ENCODE data around the gene DPRX.

DPRX gene, protein sequence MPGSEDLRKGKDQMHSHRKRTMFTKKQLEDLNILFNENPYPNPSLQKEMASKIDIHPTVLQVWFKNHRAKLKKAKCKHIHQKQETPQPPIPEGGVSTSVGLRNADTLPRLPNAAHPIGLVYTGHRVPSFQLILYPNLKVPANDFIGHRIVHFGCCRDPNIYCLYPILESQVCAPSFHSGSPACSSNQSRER

GRCh38 chr19:53631949-53632407 is at the start of gene DPRX:
DPRX (plus strand) TSS chr19:53631999; CDS start chr19:53632107, 108 bp downstream.
- DNase-seq (ENCODE audit: low read depth), result no peak
- no peak for TF ChIP-seq CTCF (IDR thresholded peaks at IDR 0.05; ENCODE audit: insufficient read depth, low read depth, low read length, missing control alignments)
- H3K4me3 ChIP-seq (ENCODE audit: low read length), result no peak within 1 kb of the TSS

DNA sequence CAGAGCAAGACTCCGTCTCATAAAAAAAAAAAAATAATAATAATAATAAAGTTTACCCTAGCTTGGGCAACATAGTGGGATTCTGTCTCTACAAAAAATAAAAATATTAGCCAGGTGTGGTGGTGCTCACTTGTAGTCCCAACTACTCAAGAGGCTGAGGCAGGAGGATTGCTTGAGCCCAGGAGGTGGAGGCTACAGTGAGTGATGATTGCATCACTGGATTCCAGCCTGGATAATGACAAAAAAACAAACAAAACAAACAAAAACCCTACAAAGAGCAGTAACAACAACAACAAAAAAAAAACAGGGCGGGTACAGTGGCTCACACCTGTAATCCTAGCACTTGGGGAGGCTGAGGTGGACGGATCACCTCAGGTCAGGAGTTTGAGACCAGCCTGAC is 48.6 kb upstream of the DPRX start:
- no peak for DNase-seq (ENCODE audit: low read depth)
- no peak overlapping the region for H3K4me3 ChIP-seq (ENCODE audit: low read length)
- no peak for TF ChIP-seq CTCF (IDR thresholded peaks at IDR 0.05; ENCODE audit: insufficient read depth, low read depth, low read length, missing control alignments)

DNA sequence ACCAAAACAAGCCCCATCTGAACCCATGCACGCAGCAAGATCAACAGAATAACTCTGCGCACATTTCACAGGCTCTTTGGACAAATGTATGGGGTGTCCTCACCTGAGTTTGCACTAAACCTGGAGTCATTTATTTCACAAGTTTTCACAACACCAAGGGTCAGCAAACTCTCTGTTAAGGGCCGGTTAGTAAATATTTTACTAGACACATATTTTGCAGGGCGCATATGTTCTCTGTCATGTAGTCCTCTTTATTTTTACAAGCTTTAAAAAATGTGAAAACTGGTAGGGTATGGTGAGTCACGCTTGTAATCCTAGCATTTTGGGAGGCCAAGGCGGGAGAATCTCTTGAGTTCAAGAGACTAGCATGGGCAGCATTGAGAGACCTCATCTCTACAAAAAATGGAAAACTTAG is 45.5 kb upstream of the DPRX start:
- DNase-seq (ENCODE audit: low read depth), result no peak
- no peak for TF ChIP-seq CTCF (IDR thresholded peaks at IDR 0.05; ENCODE audit: insufficient read depth, low read depth, low read length, missing control alignments)
- no peak overlapping the region for H3K4me3 ChIP-seq (ENCODE audit: low read length)

GRCh38 chr19:53594811-53595509 is 36.8 kb upstream of the DPRX start:
- H3K4me3 ChIP-seq (ENCODE audit: low read length), result no peak overlapping the region
- no peak for DNase-seq (ENCODE audit: low read depth)
- no peak for TF ChIP-seq CTCF (IDR thresholded peaks at IDR 0.05; ENCODE audit: insufficient read depth, low read depth, low read length, missing control alignments)

GRCh38 chr19:53595510-53595867 is 36.3 kb upstream of the DPRX start:
- no peak for TF ChIP-seq CTCF (IDR thresholded peaks at IDR 0.05; ENCODE audit: insufficient read depth, low read depth, low read length, missing control alignments)
- no peak overlapping the region for H3K4me3 ChIP-seq (ENCODE audit: low read length)
- DNase-seq (ENCODE audit: low read depth), result no peak

- TF ChIP-seq CTCF (IDR thresholded peaks at IDR 0.05; ENCODE audit: insufficient read depth, low read depth, low read length, missing control alignments), result no peak
- no peak for DNase-seq (ENCODE audit: low read depth)
- no peak overlapping the region for H3K4me3 ChIP-seq (ENCODE audit: low read length)
Measured at GRCh38 chr19:53596056-53596455, 35.7 kb upstream of the DPRX start.

DNA sequence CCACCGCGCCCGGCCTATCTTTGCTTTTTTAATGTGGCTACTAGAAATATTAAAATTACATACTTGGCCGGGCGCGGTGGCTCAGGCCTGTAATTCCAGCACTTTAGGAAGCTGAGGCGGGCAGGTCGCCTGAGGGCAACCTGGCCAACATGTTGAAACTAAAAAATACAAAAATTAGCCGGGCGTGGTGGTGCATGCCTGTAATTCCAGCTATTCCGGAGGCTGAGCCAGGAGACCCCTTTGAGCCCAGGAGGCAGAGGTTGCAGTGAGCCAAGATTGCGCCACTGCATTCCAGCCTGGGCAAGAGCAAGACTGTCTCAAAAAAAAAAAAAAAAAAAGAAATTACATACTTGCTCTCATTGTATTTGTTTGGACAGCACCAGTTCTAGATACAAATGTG is 34.8 kb upstream of the DPRX start:
- peak; percentile 67 for DNase-seq (ENCODE audit: low read depth)
- TF ChIP-seq CTCF (IDR thresholded peaks at IDR 0.05; ENCODE audit: insufficient read depth, low read depth, low read length, missing control alignments), result no peak

More for the DNA sequence above, 34.8 kb upstream of the DPRX start:
- no peak overlapping the region for H3K4me3 ChIP-seq (ENCODE audit: low read length)
